ENCODE data around the gene YAE1. TPM values are rescaled to one million over a fixed set of nuclear protein-coding genes. Genes with fewer than 3 reads are reported as not detected.

Gene YAE1
- total RNA-seq, 2 donors from 2014 or later: 7.1 to 9.0 TPM

DNA sequence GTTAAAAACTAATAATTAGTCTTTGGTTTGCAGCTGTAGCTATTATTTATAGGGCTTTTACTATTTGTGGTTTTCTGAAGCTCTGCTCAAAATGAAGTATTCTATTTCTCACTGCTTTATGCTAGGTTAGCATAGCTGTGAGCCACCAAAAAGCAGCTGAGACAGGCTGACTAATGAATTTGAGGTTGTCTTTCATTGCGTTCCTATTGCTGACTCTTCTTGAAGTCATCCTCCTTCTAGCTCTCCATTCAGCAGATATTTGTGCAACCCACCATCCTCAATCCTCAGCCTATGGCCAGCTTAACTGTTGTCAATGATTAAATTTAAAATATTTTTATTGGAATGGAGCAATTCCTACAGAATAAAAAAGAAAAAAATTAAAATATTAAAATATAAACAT, 55.1 kb downstream of the YAE1 start:
- H3K9me3 Mint-ChIP-seq: no peaks in the 10 kb centered on the region
- H3K4me3 Mint-ChIP-seq: no peak overlapping the region
- H3K27me3 Mint-ChIP-seq: peaks cover 3 to 6% of the 10 kb centered on the region in 2 donors
- H3K27ac Mint-ChIP-seq: no peak overlapping the region
- no peaks in the 10 kb centered on the region for H3K36me3 Mint-ChIP-seq
- DNase-seq (ENCODE audit: low spot score) (no peak), ATAC-seq (no peak)
- peaks cover 27 to 29% of the 10 kb centered on the region in 2 donors for H3K4me1 Mint-ChIP-seq (ENCODE audit: low read depth in 2 of 2)

DNA sequence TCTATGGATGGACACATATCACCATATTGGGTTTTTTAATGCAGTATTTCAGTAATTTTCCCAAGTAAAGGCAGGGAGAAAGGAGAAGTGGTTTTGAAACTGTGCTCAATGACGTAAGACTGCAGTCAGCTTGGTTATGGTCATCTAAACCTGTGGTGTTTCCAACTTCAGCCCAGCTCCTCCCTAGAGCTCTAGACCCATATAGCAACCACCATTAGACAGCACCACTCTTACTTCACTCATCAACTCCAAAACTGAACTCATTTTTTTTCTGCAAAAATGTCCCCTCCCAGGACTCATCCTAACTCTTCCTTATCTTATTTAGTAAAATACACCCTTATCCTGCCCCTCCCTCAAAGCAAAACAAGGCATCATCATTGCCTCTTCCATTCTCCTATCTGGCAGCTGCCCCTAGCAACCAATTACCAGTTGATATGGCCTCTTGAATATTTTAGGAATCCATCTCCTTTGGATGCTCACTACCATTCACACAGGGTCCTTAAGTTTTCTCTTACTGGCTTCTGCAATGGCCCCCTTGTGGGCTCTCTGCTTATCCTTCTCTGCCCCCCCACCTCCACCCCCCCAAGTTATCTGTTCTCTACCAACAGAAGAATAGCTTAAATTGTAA, 55.7 kb downstream of the YAE1 start:
- ATAC-seq (no peak), DNase-seq (ENCODE audit: low spot score) (no peak)
- peaks cover 32 to 33% of the 10 kb centered on the region in 2 donors for H3K4me1 Mint-ChIP-seq (ENCODE audit: low read depth in 2 of 2)
- no peaks in the 10 kb centered on the region for H3K27me3 Mint-ChIP-seq
- H3K4me3 Mint-ChIP-seq: peak overlapping the region; percentile 78
- peak overlapping the region; percentile 74 to 88 for H3K27ac Mint-ChIP-seq
- H3K9me3 Mint-ChIP-seq: no peaks in the 10 kb centered on the region
- H3K36me3 Mint-ChIP-seq: no peaks in the 10 kb centered on the region

Other genes starting within 250 kb of the YAE1 start
- gene RALA, start 57.2 kb downstream of the YAE1 start, total RNA-seq: 10 to 100 TPM; 22.0 to 28.6 TPM

Measured in natural killer cell treated with Interleukin-12 subunit alpha and Interleukin-12 subunit beta and Interleukin-15 and Interleukin-18, amount 100 ng/mL, for 72 hours (primary cell).